Natural killer cell (primary cell): Measurements from ENCODE around the gene TTLL9. TPM values are rescaled to one million over a fixed set of nuclear protein-coding genes. Genes with fewer than 3 reads are reported as not detected.

Experiments used
- ATAC-seq, 3 donors: fragments of 150-1000 bp in 2 of 3; fragments of 200-7000 bp in 1 of 3; cut with Tn5 transposase; 1 replicate in 1 of 3; 2 replicates in 2 of 3; pipeline ENCODE4 v1.10.0; 2021; ENCODE audit warnings: mild to moderate bottlenecking in 2 of 3, moderate library complexity in 2 of 3
- DNase-seq, 2 donors: peaks; one replicate each; pipeline versions ENCODE4 v3.0.0 to v3.0.0-alpha.2; 2013 to 2021; ENCODE audit warnings: mixed read lengths in 1 of 2
- H3K27ac ChIP-seq: one replicate; pipeline ENCODE4 v1.5.1; 2013; ENCODE audit warnings: mild to moderate bottlenecking, low read length
- H3K27me3 ChIP-seq: one replicate; pipeline ENCODE4 v1.6.1; 2013; ENCODE audit warnings: low read length; ENCODE audit not compliant: control insufficient read depth, insufficient read depth
- H3K36me3 ChIP-seq: one replicate; pipeline ENCODE4 v1.6.1; 2013; ENCODE audit warnings: low read length; ENCODE audit not compliant: control insufficient read depth, insufficient read depth
- H3K4me1 ChIP-seq: one replicate; pipeline ENCODE4 v1.6.1; 2013; ENCODE audit warnings: low read length; ENCODE audit not compliant: control insufficient read depth, insufficient read depth
- H3K4me3 ChIP-seq: one replicate; pipeline ENCODE4 v1.5.1; 2013; ENCODE audit warnings: low read length
- H3K9me3 ChIP-seq: one replicate; pipeline ENCODE4 v1.6.1; 2013; ENCODE audit warnings: low read length; ENCODE audit not compliant: control insufficient read depth, insufficient read depth
- H3K27ac Mint-ChIP-seq, 2 donors: one replicate each; pipeline ENCODE4 v1.8.0; 2022; ENCODE audit warnings: mild to moderate bottlenecking in 2 of 2, mixed read lengths in 2 of 2, moderate library complexity in 1 of 2
- H3K27me3 Mint-ChIP-seq, 2 donors: one replicate each; pipeline ENCODE4 v1.8.0; 2022; ENCODE audit warnings: low read depth in 2 of 2, mixed read lengths in 2 of 2
- H3K36me3 Mint-ChIP-seq: one replicate; pipeline ENCODE4 v1.8.0; 2022; ENCODE audit warnings: mixed read lengths
- H3K4me1 Mint-ChIP-seq, 2 donors: one replicate each; pipeline ENCODE4 v1.8.0; 2022; ENCODE audit warnings: mixed read lengths in 2 of 2
- H3K4me3 Mint-ChIP-seq: one replicate; pipeline ENCODE4 v1.8.0; 2022; ENCODE audit warnings: mild to moderate bottlenecking, moderate library complexity, mixed read lengths
- H3K9me3 Mint-ChIP-seq, 2 donors: one replicate each; pipeline ENCODE4 v1.8.0; 2022; ENCODE audit warnings: mixed read lengths in 2 of 2
- CTCF ChIP-seq: fragments of 200-600 bp; IDR thresholded peaks from one replicate; pipeline ENCODE4 v1.8.0; 2022; ENCODE audit warnings: antibody characterized with exemption
- WGBS: methylation state at CpG from one replicate; pipeline ENCODE4 v1.1.7; 2013; ENCODE audit warnings: missing lambda C conversion rate; ENCODE audit not compliant: insufficient coverage; 5-methylcytosine and 5-hydroxymethylcytosine counted together
- intact Hi-C: fragments of 100-400 bp; cut with micrococcal nuclease; formaldehyde crosslinking; loops from one replicate; pipeline ENCODE4 v1.14.2; 2022
- total RNA-seq, 4 donors: library from RNA; stranded (reverse); fragments of 120-200 nt in 1 of 4; gene quantifications; one replicate each; pipeline versions ENCODE4 v1.2.3 to v1.2.4, GENCODE V29; 2013 to 2022

Gene TTLL9
- total RNA-seq, 3 donors from 2014 or later (not counting 1 experiment from before 2014, with no cell fraction given), result not detected

- WGBS, result 8% methylated on average over 14 of the region's 14 CpGs
- Mint-ChIP-seq H3K36me3 (no peaks in the 10 kb centered on the region), H3K27me3 (peaks cover 0 to 5% of the 10 kb centered on the region in 2 donors), H3K4me3 (peak overlapping the region; percentile 74), H3K4me1 (peaks cover 23 to 28% of the 10 kb centered on the region in 2 donors), H3K27ac (peak overlapping the region in 1 of 2 donors; percentile 63), H3K9me3 (no peaks in the 10 kb centered on the region)
- H3K27ac ChIP-seq, result no peak overlapping the region
- no peak overlapping the region for H3K4me3 ChIP-seq
- peak; percentile 78 to 92 (median 90) for ATAC-seq
- peaks cover 7% of the 10 kb centered on the region for H3K27me3 ChIP-seq
- peaks cover 49% of the 10 kb centered on the region for H3K4me1 ChIP-seq
- H3K36me3 ChIP-seq, result no peaks in the 10 kb centered on the region
- no peak for TF ChIP-seq CTCF
- intact Hi-C loops, result no loop called here
- DNase-seq, result peak; percentile 33 to 66
- H3K9me3 ChIP-seq, result no peaks in the 10 kb centered on the region
Observed at GRCh38 chr20:31835977-31836852, 34.2 kb upstream of the TTLL9 start.

GRCh38 chr20:31836853-31837608 lies 33.4 kb upstream of the TTLL9 start:
- Mint-ChIP-seq H3K4me1 (peaks cover 23 to 28% of the 10 kb centered on the region in 2 donors), H3K36me3 (no peaks in the 10 kb centered on the region), H3K4me3 (peak overlapping the region; percentile 25), H3K27me3 (peaks cover 0 to 5% of the 10 kb centered on the region in 2 donors), H3K9me3 (no peaks in the 10 kb centered on the region), H3K27ac (no peak overlapping the region)
- Histone ChIP-seq H3K27me3 (peaks cover 7% of the 10 kb centered on the region), H3K9me3 (no peaks in the 10 kb centered on the region), H3K36me3 (no peaks in the 10 kb centered on the region), H3K4me1 (peaks cover 49% of the 10 kb centered on the region), H3K27ac (no peak overlapping the region), H3K4me3 (no peak overlapping the region)
- WGBS, result 88% methylated on average over 5 of the region's 5 CpGs
- no peak for TF ChIP-seq CTCF
- DNase-seq (no peak), ATAC-seq (no peak)
- intact Hi-C loops, result no loop called here

- no peak overlapping the region for H3K27ac Mint-ChIP-seq
- Histone ChIP-seq H3K36me3 (no peaks in the 10 kb centered on the region), H3K9me3 (no peaks in the 10 kb centered on the region), H3K27ac (no peak overlapping the region), H3K27me3 (peaks cover 7% of the 10 kb centered on the region), H3K4me3 (no peak overlapping the region), H3K4me1 (peaks cover 49% of the 10 kb centered on the region)
- no peak overlapping the region for H3K4me3 Mint-ChIP-seq
- no peak for DNase-seq
- WGBS, result 75% methylated on average over 3 of the region's 3 CpGs
- H3K4me1 Mint-ChIP-seq, result peaks cover 23 to 27% of the 10 kb centered on the region in 2 donors
- H3K27me3 Mint-ChIP-seq, result peaks cover 0 to 5% of the 10 kb centered on the region in 2 donors
- no peaks in the 10 kb centered on the region for H3K9me3 Mint-ChIP-seq
- no peak for TF ChIP-seq CTCF
- intact Hi-C loops, result no loop called here
- no peaks in the 10 kb centered on the region for H3K36me3 Mint-ChIP-seq
- ATAC-seq, result no peak
Observed at GRCh38 chr20:31837896-31838397, 32.5 kb upstream of the TTLL9 start.
